Neural cell (in vitro differentiated cells): ENCODE data around the gene ADARB1. TPM values are rescaled to one million over a fixed set of nuclear protein-coding genes. Genes with fewer than 3 reads are reported as not detected.

Source experiments
- H2AFZ ChIP-seq: fragments of 200-600, 300-800 bp; sonication (generic), shearing (Covaris generic); 2 replicates; pipeline ENCODE4 v1.6.0; 2014; ENCODE audit warnings: low read depth, mild to moderate bottlenecking, antibody characterized with exemption, low read length, moderate library complexity
- H3F3A ChIP-seq: fragments of 200-600 bp; shearing (Covaris generic); 2 replicates; pipeline ENCODE4 v1.6.1; 2016; ENCODE audit warnings: mild to moderate bottlenecking, moderate library complexity, mixed read lengths, antibody characterized with exemption, low read length; ENCODE audit not compliant: insufficient read depth, poor library complexity, severe bottlenecking
- H3K27ac ChIP-seq: fragments of 200-600, 300-800 bp; sonication (generic), shearing (Covaris generic); 2 replicates; pipeline ENCODE4 v1.5.1; 2014; ENCODE audit warnings: mild to moderate bottlenecking, low read length, moderate library complexity
- H3K27me3 ChIP-seq: fragments of 300-800, 200-600 bp; sonication (generic), shearing (Covaris generic); 2 replicates; pipeline ENCODE4 v1.6.0; 2014; ENCODE audit warnings: mild to moderate bottlenecking, low read depth, low read length, moderate library complexity; ENCODE audit not compliant: insufficient read depth
- H3K36me3 ChIP-seq: fragments of 300-800, 200-600 bp; sonication (generic), shearing (Covaris generic); 2 replicates; pipeline ENCODE4 v1.5.1; 2014; ENCODE audit warnings: mild to moderate bottlenecking, antibody characterized with exemption, low read length, moderate library complexity; ENCODE audit not compliant: insufficient read depth
- H3K4me2 ChIP-seq: fragments of 300-800, 200-600 bp; sonication (generic), shearing (Covaris generic); 2 replicates; pipeline ENCODE4 v1.6.0; 2014; ENCODE audit warnings: mild to moderate bottlenecking, low read length
- H3K4me3 ChIP-seq: fragments of 300-800, 200-600 bp; sonication (generic), shearing (Covaris generic); 2 replicates; pipeline ENCODE4 v1.5.1; 2014; ENCODE audit warnings: mild to moderate bottlenecking, low read length, moderate library complexity
- H3K79me2 ChIP-seq: fragments of 200-600 bp; shearing (Covaris generic); replicated peaks from 2 replicates; pipeline ENCODE4 v1.6.0; 2014; ENCODE audit warnings: mild to moderate bottlenecking, low read length, moderate library complexity; ENCODE audit not compliant: insufficient read depth
- H3K9ac ChIP-seq: fragments of 300-800, 200-600 bp; sonication (generic), shearing (Covaris generic); 2 replicates; pipeline ENCODE4 v1.6.1; 2016; ENCODE audit warnings: mild to moderate bottlenecking, low read length, mixed read lengths
- H3K9me2 ChIP-seq: fragments of 200-600 bp; shearing (Covaris generic); 2 replicates; pipeline ENCODE4 v1.6.1; 2016; ENCODE audit warnings: mild to moderate bottlenecking, low read length, mixed read lengths; ENCODE audit not compliant: insufficient read depth
- H3K9me3 ChIP-seq: fragments of 200-600, 300-800 bp; sonication (generic), shearing (Covaris generic); 2 replicates; pipeline ENCODE4 v1.6.1; 2016; ENCODE audit warnings: mild to moderate bottlenecking, mixed run types, low read length, moderate library complexity, mixed read lengths
- H4K20me1 ChIP-seq: fragments of 200-600 bp; shearing (Covaris generic); 2 replicates; pipeline ENCODE4 v1.6.1; 2016; ENCODE audit warnings: mild to moderate bottlenecking, mixed run types; ENCODE audit not compliant: insufficient read depth
- CTCF ChIP-seq: fragments of 450-650 bp; IDR thresholded peaks from 2 replicates; pipeline ENCODE4 v1.5.1; 2014; ENCODE audit warnings: antibody characterized with exemption, mild to moderate bottlenecking, moderate library complexity; ENCODE audit not compliant: poor library complexity, severe bottlenecking
- EP300 ChIP-seq: fragments of 450-650 bp; conservative IDR thresholded peaks from 2 replicates; pipeline ENCODE4 v1.6.1; 2014; ENCODE audit warnings: antibody characterized with exemption, mild to moderate bottlenecking, moderate library complexity; ENCODE audit not compliant: poor library complexity, severe bottlenecking
- EZH2 ChIP-seq: fragments of 200-600, 300-800 bp; shearing (Covaris generic), sonication (generic); IDR thresholded peaks from 2 replicates; pipeline ENCODE4 v1.6.1; 2014; ENCODE audit warnings: antibody characterized with exemption, low read length, borderline replicate concordance, mild to moderate bottlenecking; ENCODE audit not compliant: insufficient read depth, poor library complexity, severe bottlenecking
- MXI1 ChIP-seq: fragments of 450-650 bp; conservative IDR thresholded peaks from 2 replicates; pipeline ENCODE4 v1.6.1; 2014; ENCODE audit warnings: antibody characterized with exemption, mild to moderate bottlenecking; ENCODE audit not compliant: poor library complexity, severe bottlenecking
- POLR2AphosphoS5 ChIP-seq: IDR thresholded peaks from 2 replicates; pipeline ENCODE4 v1.6.1; 2012
- RAD21 ChIP-seq: fragments of 450-650 bp; conservative IDR thresholded peaks from 2 replicates; pipeline ENCODE4 v1.6.1; 2014; ENCODE audit warnings: antibody characterized with exemption, mild to moderate bottlenecking, moderate library complexity
- REST ChIP-seq: IDR thresholded peaks from 2 replicates; pipeline ENCODE4 v1.6.1; 2012; ENCODE audit warnings: borderline replicate concordance
- SMC3 ChIP-seq: fragments of 450-650 bp; conservative IDR thresholded peaks from 2 replicates; pipeline ENCODE4 v1.6.1; 2014; ENCODE audit warnings: antibody characterized with exemption, mild to moderate bottlenecking, moderate library complexity; ENCODE audit not compliant: poor library complexity
- TAF1 ChIP-seq: IDR thresholded peaks from 2 replicates; pipeline ENCODE4 v1.6.1; 2012; ENCODE audit warnings: low read depth
- polyA plus RNA-seq: library from polyadenylated mRNA; depleted of rRNA; stranded (reverse); fragments of >200 nt; gene quantifications from 2 replicates; pipeline ENCODE4 v1.2.3, GENCODE V29; 2014

Gene ADARB1
- polyA plus RNA-seq, 1 donor from 2014 or later, result 8.9 TPM

GRCh38 chr21:45037986-45038385 lies 36.4 kb upstream of the ADARB1 start:
- no peak overlapping the region for H3K9ac ChIP-seq
- H3K4me3 ChIP-seq, result no peak overlapping the region
- no peak for TF ChIP-seq EP300
- TF ChIP-seq RAD21, result no peak
- no peak for TF ChIP-seq SMC3
- no peak for TF ChIP-seq CTCF
- no peak for TF ChIP-seq TAF1
- no peak for TF ChIP-seq POLR2AphosphoS5
- no peak for TF ChIP-seq REST
- TF ChIP-seq MXI1, result no peak
- TF ChIP-seq EZH2, result no peak
- H3K27ac ChIP-seq, result no peak overlapping the region
- no peaks in the 10 kb centered on the region for H4K20me1 ChIP-seq
- no peak overlapping the region for H3K4me2 ChIP-seq
- H3K36me3 ChIP-seq, result no peaks in the 10 kb centered on the region
- no peak overlapping the region for H2AFZ ChIP-seq
- H3K9me3 ChIP-seq, result no peaks in the 10 kb centered on the region
- peaks cover 3% of the 10 kb centered on the region for H3K27me3 ChIP-seq
- H3K79me2 ChIP-seq, result no peaks in the 10 kb centered on the region
- H3F3A ChIP-seq, result no peaks in the 10 kb centered on the region
- no peaks in the 10 kb centered on the region for H3K9me2 ChIP-seq

GRCh38 chr21:45039317-45040156 lies 34.8 kb upstream of the ADARB1 start:
- TF ChIP-seq REST (no peak), CTCF (no peak), TAF1 (no peak), EZH2 (no peak), POLR2AphosphoS5 (no peak), EP300 (no peak), SMC3 (no peak), MXI1 (no peak)
- H4K20me1 ChIP-seq, result no peaks in the 10 kb centered on the region
- no peaks in the 10 kb centered on the region for H3K27me3 ChIP-seq
- no peaks in the 10 kb centered on the region for H3K9me3 ChIP-seq
- no peak overlapping the region for H3K9ac ChIP-seq
- H3K79me2 ChIP-seq, result no peaks in the 10 kb centered on the region
- no peaks in the 10 kb centered on the region for H3K9me2 ChIP-seq
- H3K4me3 ChIP-seq, result no peak overlapping the region
- H3F3A ChIP-seq, result no peaks in the 10 kb centered on the region
- no peak overlapping the region for H3K27ac ChIP-seq
- H2AFZ ChIP-seq, result no peak overlapping the region
- no peak overlapping the region for H3K4me2 ChIP-seq
- no peaks in the 10 kb centered on the region for H3K36me3 ChIP-seq
